Breast epithelium (tissue), 3 donors: ENCODE data around the gene NFASC.

Experiments
- POLR2AphosphoS5 ChIP-seq, 3 donors: sonication (generic); formaldehyde crosslinking; IDR thresholded peaks; one replicate each; pipeline ENCODE4 v1.6.1; 2017; ENCODE audit warnings: antibody characterized with exemption in 3 of 3
- TF ChIP-seq, protein P1 (sequence below), 3 donors: fragments of 450-650 bp; IDR thresholded peaks; one replicate each; pipeline ENCODE4 v1.5.1; 2016 to 2017; ENCODE audit warnings: antibody characterized with exemption in 3 of 3, mild to moderate bottlenecking in 3 of 3, moderate library complexity in 3 of 3

DNA sequence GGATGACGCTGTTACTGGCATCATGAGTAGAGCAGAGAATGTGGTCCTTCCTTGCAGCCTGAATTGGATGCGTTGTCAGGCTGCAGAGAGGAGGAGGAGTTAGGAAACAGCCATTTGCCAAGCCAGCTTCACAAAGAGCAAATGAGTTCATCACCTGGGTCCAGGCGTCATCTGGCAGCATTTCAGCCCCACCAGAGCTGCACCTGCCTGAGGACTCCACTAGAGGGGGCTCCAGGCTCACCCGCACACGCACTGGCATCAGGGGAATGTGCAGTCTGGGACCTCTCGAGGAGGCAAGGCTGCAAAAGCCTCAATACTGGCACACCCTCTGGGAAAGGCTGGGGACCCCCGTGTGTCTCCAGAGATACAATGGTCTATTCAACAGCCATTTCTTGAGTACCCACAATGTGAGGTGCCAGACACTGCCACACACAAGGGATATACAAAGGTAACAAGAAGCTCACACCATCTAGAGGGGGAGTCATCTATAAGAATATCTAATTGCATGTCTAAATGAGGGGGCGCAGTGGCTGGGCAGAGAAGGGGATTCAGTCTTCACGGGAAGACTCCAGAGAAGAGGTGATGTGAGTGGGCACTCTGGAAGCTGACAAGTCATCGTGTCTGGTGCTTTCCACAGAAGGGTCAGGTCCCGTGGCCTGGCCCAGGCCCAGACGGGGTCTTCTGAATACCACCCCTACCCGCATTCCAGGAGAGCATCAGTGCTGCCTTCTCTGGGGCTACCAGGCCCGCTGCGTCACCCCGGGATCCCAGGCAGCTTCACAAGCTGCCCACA lies 118.8 kb downstream of the NFASC start:
- TF ChIP-seq, protein P1, sequence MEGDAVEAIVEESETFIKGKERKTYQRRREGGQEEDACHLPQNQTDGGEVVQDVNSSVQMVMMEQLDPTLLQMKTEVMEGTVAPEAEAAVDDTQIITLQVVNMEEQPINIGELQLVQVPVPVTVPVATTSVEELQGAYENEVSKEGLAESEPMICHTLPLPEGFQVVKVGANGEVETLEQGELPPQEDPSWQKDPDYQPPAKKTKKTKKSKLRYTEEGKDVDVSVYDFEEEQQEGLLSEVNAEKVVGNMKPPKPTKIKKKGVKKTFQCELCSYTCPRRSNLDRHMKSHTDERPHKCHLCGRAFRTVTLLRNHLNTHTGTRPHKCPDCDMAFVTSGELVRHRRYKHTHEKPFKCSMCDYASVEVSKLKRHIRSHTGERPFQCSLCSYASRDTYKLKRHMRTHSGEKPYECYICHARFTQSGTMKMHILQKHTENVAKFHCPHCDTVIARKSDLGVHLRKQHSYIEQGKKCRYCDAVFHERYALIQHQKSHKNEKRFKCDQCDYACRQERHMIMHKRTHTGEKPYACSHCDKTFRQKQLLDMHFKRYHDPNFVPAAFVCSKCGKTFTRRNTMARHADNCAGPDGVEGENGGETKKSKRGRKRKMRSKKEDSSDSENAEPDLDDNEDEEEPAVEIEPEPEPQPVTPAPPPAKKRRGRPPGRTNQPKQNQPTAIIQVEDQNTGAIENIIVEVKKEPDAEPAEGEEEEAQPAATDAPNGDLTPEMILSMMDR (IDR thresholded peaks at IDR 0.05): peak; percentile 41 to 95 (median 92)
- TF ChIP-seq POLR2AphosphoS5 (IDR thresholded peaks at IDR 0.05): no peak
